HG03108 (cell line): ENCODE measurements around the gene HOXD11.

Experiments used
- ATAC-seq: cut with Tn5 transposase; IDR thresholded peaks from one replicate; pipeline ENCODE4 v1.9.1; 2021; ENCODE audit warnings: moderate library complexity; ENCODE audit not compliant: unreplicated experiment

The HOXD11 gene

GRCh38 chr2:176106581-176107539, at the start of gene HOXD11:
Gene HOXD11, plus strand, starts transcription at chr2:176107280. Its CDS starts 76 bp downstream, at chr2:176107356.
- ATAC-seq: no peak

GRCh38 chr2:176063958-176064357, 43.1 kb upstream of the HOXD11 start:
- ATAC-seq: no peak

GRCh38 chr2:176066645-176067588, 40.2 kb upstream of the HOXD11 start:
- no peak for ATAC-seq

- ATAC-seq: no peak
Measured at GRCh38 chr2:176067589-176068418, 39.3 kb upstream of the HOXD11 start.

GRCh38 chr2:176068419-176068832, 38.7 kb upstream of the HOXD11 start:
- ATAC-seq: no peak

GRCh38 chr2:176071330-176072291, 35.5 kb upstream of the HOXD11 start:
- no peak for ATAC-seq

GRCh38 chr2:176072292-176072669, 34.8 kb upstream of the HOXD11 start:
- no peak for ATAC-seq

- no peak for ATAC-seq
Measured at GRCh38 chr2:176072951-176073904, 33.9 kb upstream of the HOXD11 start.

- no peak for ATAC-seq
Measured at GRCh38 chr2:176074919-176075425, 32.1 kb upstream of the HOXD11 start.

- no peak for ATAC-seq
Measured at GRCh38 chr2:176075481-176075880, 31.6 kb upstream of the HOXD11 start.

- no peak for ATAC-seq
Measured at GRCh38 chr2:176076063-176076462, 31.0 kb upstream of the HOXD11 start.

- ATAC-seq: no peak
Measured at GRCh38 chr2:176076796-176077195, 30.3 kb upstream of the HOXD11 start.

GRCh38 chr2:176078541-176079284, 28.4 kb upstream of the HOXD11 start:
- ATAC-seq: no peak

- ATAC-seq: no peak
Measured at GRCh38 chr2:176079285-176079830, 27.7 kb upstream of the HOXD11 start.

GRCh38 chr2:176079831-176080539, 27.1 kb upstream of the HOXD11 start:
- no peak for ATAC-seq

GRCh38 chr2:176080540-176081375, 26.3 kb upstream of the HOXD11 start:
- no peak for ATAC-seq
